ENCODE results near the gene VSIG10.

- no peak for TF ChIP-seq EZH2phosphoT487 (IDR thresholded peaks at IDR 0.05; ENCODE audit: low read depth)
- TF ChIP-seq, protein P1, sequence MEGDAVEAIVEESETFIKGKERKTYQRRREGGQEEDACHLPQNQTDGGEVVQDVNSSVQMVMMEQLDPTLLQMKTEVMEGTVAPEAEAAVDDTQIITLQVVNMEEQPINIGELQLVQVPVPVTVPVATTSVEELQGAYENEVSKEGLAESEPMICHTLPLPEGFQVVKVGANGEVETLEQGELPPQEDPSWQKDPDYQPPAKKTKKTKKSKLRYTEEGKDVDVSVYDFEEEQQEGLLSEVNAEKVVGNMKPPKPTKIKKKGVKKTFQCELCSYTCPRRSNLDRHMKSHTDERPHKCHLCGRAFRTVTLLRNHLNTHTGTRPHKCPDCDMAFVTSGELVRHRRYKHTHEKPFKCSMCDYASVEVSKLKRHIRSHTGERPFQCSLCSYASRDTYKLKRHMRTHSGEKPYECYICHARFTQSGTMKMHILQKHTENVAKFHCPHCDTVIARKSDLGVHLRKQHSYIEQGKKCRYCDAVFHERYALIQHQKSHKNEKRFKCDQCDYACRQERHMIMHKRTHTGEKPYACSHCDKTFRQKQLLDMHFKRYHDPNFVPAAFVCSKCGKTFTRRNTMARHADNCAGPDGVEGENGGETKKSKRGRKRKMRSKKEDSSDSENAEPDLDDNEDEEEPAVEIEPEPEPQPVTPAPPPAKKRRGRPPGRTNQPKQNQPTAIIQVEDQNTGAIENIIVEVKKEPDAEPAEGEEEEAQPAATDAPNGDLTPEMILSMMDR (IDR thresholded peaks at IDR 0.05; ENCODE audit: low read depth, low read length): no peak
These were observed 61.7 kb downstream of the VSIG10 start for GRCh38 chr12:118042091-118042490.

Measured in OCI-LY3 (cell line).